Non-pigmented ciliary epithelial cell (primary cell): ENCODE results near the gene HSPBAP1.
"Not testable (repeated sequence)": the region's sequence is repeated elsewhere in the genome, so short reads cannot be mapped to it uniquely, and the experiment has no call there.

Source experiments
- DNase-seq: peaks from one replicate; pipeline ENCODE4 v3.0.0-alpha.2; 2010; ENCODE audit warnings: low read depth

Gene HSPBAP1

GRCh38 chr3:122739172-122739571 is 54.5 kb downstream of the HSPBAP1 start:
- no peak for DNase-seq

GRCh38 chr3:122732682-122733525 is 60.7 kb downstream of the HSPBAP1 start:
- not testable (repeated sequence) for DNase-seq

- DNase-seq: no peak
Measured at GRCh38 chr3:122730240-122730639, 63.4 kb downstream of the HSPBAP1 start.

GRCh38 chr3:122728756-122729514 is 64.7 kb downstream of the HSPBAP1 start:
- DNase-seq: no peak

GRCh38 chr3:122728186-122728585 is 65.4 kb downstream of the HSPBAP1 start:
- DNase-seq: no peak

GRCh38 chr3:122727766-122728165 is 65.9 kb downstream of the HSPBAP1 start:
- DNase-seq: no peak

GRCh38 chr3:122727294-122727693 is 66.3 kb downstream of the HSPBAP1 start:
- no peak for DNase-seq

GRCh38 chr3:122725106-122725505 is 68.5 kb downstream of the HSPBAP1 start:
- DNase-seq: no peak

GRCh38 chr3:122719273-122719921 is 74.2 kb downstream of the HSPBAP1 start:
- no peak for DNase-seq

GRCh38 chr3:122716667-122717066 is 77.0 kb downstream of the HSPBAP1 start:
- no peak for DNase-seq

- no peak for DNase-seq
Measured at GRCh38 chr3:122714273-122714672, 79.4 kb downstream of the HSPBAP1 start.

GRCh38 chr3:122710616-122711251 is 82.9 kb downstream of the HSPBAP1 start:
- DNase-seq: not testable (repeated sequence)

- DNase-seq: no peak
Measured at GRCh38 chr3:122705379-122705778, 88.3 kb downstream of the HSPBAP1 start.

GRCh38 chr3:122700193-122700592 is 93.4 kb downstream of the HSPBAP1 start:
- DNase-seq: no peak

GRCh38 chr3:122697952-122698620 is 95.5 kb downstream of the HSPBAP1 start:
- DNase-seq: peak; percentile 24

GRCh38 chr3:122695927-122696561 is 97.6 kb downstream of the HSPBAP1 start:
- no peak for DNase-seq

- DNase-seq: no peak
Measured at GRCh38 chr3:122694966-122695365, 98.7 kb downstream of the HSPBAP1 start.

- no peak for DNase-seq
Measured at GRCh38 chr3:122692674-122693073, 101.0 kb downstream of the HSPBAP1 start.

GRCh38 chr3:122691195-122691594 is 102.4 kb downstream of the HSPBAP1 start:
- peak; percentile 61 for DNase-seq

- no peak for DNase-seq
Measured at GRCh38 chr3:122690096-122690495, 103.5 kb downstream of the HSPBAP1 start.
